ENCODE data around the gene TECPR2. TPM values are rescaled to one million over a fixed set of nuclear protein-coding genes. Genes with fewer than 3 reads are reported as not detected.

TECPR2 gene
- total RNA-seq, 1 experiment from 2014 or later: 21.3 TPM

GRCh38 chr14:102315121-102315520, 47.6 kb upstream of the TECPR2 start:
- DNase-seq (ENCODE audit: low spot score) (no peak), ATAC-seq (no peak)
- Mint-ChIP-seq H3K27ac (peak overlapping the region; percentile 80), H3K36me3 (no peaks in the 10 kb centered on the region), H3K4me1 (peaks cover 45% of the 10 kb centered on the region), H3K4me3 (peak overlapping the region; percentile 86), H3K9me3 (no peaks in the 10 kb centered on the region), H3K27me3 (ENCODE audit: low read depth) (peaks cover 25% of the 10 kb centered on the region)
- TF ChIP-seq ZNF416 (CRISPR knock-in tag; IDR thresholded peaks at IDR 0.05) (no peak), KAT7 (CRISPR knock-in tag; IDR thresholded peaks at IDR 0.05; ENCODE audit: borderline replicate concordance) (no peak), ERG (CRISPR knock-in tag; IDR thresholded peaks at IDR 0.05) (no peak), GABPB1 (CRISPR knock-in tag; IDR thresholded peaks at IDR 0.05) (no peak)
- TF ChIP-seq, protein P1, sequence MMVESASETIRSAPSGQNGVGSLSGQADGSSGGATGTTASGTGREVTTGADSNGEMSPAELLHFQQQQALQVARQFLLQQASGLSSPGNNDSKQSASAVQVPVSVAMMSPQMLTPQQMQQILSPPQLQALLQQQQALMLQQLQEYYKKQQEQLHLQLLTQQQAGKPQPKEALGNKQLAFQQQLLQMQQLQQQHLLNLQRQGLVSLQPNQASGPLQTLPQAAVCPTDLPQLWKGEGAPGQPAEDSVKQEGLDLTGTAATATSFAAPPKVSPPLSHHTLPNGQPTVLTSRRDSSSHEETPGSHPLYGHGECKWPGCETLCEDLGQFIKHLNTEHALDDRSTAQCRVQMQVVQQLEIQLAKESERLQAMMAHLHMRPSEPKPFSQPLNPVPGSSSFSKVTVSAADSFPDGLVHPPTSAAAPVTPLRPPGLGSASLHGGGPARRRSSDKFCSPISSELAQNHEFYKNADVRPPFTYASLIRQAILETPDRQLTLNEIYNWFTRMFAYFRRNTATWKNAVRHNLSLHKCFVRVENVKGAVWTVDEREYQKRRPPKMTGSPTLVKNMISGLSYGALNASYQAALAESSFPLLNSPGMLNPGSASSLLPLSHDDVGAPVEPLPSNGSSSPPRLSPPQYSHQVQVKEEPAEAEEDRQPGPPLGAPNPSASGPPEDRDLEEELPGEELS (CRISPR knock-in tag; IDR thresholded peaks at IDR 0.05): 0 out of 2 replicates have a peak, but pooled peaks have one; percentile 50
- POLR2A ChIA-PET: interaction anchor here (0.6 kb wide), 1 partner anchor 67 kb away, joined by 4 read pairs; no protein-coding TSS in a partner anchor
- CTCF ChIA-PET: interaction anchor here (0.5 to 3.6 kb wide), 19 partner anchors 10 to 382 kb away, joined by 3 to 33 read pairs (median 8); partner anchors contain the start of genes CINP, MOK and TECPR2

DNA sequence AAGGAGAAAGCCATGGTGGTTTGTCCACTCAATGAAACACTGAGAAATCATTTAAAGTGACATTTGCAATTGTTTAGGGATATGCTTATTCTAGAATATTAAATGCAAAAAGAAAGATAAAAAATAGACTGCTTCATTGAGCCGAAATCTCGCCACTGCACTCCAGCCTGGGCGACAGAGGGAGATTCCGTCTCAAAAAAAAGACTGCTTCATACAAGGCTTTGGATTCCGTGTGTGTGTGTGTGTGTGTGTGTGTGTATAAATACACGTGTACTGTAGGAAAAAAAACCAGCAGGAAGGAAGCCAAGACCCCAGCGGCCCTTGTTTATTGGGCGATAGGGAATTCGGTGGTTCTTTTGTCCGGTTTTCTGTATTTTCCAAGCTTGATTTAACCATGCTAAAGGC, 46.4 kb upstream of the TECPR2 start:
- peak overlapping the region; percentile 93 for H3K4me3 Mint-ChIP-seq
- CTCF ChIA-PET: interaction anchor here (0.7 to 3.6 kb wide), 8 partner anchors 11 to 1300 kb away, joined by 3 to 33 read pairs (median 4); partner anchors contain the start of gene MOK
- H3K36me3 Mint-ChIP-seq: no peaks in the 10 kb centered on the region
- ATAC-seq: no peak
- peaks cover 25% of the 10 kb centered on the region for H3K27me3 Mint-ChIP-seq (ENCODE audit: low read depth)
- no peaks in the 10 kb centered on the region for H3K9me3 Mint-ChIP-seq
- peaks cover 49% of the 10 kb centered on the region for H3K4me1 Mint-ChIP-seq
- DNase-seq (ENCODE audit: low spot score): no peak
- POLR2A ChIA-PET: interaction anchor here (0.6 to 0.7 kb wide), 6 partner anchors 95 to 312 kb away, joined by 3 to 13 read pairs (median 4); partner anchors contain the start of gene WDR20
- H3K27ac Mint-ChIP-seq: peak overlapping the region; percentile 98
- TF ChIP-seq USF1 (CRISPR knock-in tag; IDR thresholded peaks at IDR 0.05) (no peak), ZBTB21 (CRISPR knock-in tag; IDR thresholded peaks at IDR 0.05; ENCODE audit: borderline replicate concordance) (no peak), ESRRA (CRISPR knock-in tag; IDR thresholded peaks at IDR 0.05; ENCODE audit: borderline replicate concordance) (no peak), IRF2 (CRISPR knock-in tag; IDR thresholded peaks at IDR 0.05; ENCODE audit: borderline replicate concordance, low read depth) (no peak), ZNF423 (CRISPR knock-in tag; IDR thresholded peaks at IDR 0.05) (no peak), CBFB (CRISPR knock-in tag; IDR thresholded peaks at IDR 0.05; ENCODE audit: low read depth) (no peak), ZNF138 (CRISPR knock-in tag; conservative IDR thresholded peaks at IDR 0.05) (no peak), GTF2I (CRISPR knock-in tag; conservative IDR thresholded peaks at IDR 0.05) (no peak), KAT7 (CRISPR knock-in tag; IDR thresholded peaks at IDR 0.05; ENCODE audit: borderline replicate concordance) (no peak), ZNF232 (CRISPR knock-in tag; IDR thresholded peaks at IDR 0.05) (no peak), STAT6 (CRISPR knock-in tag; conservative IDR thresholded peaks at IDR 0.05; ENCODE audit: low read depth) (no peak), SP1 (CRISPR knock-in tag; conservative IDR thresholded peaks at IDR 0.05) (no peak), FOXP1 (CRISPR knock-in tag; IDR thresholded peaks at IDR 0.05; ENCODE audit: borderline replicate concordance) (no peak), ERG (CRISPR knock-in tag; IDR thresholded peaks at IDR 0.05) (no peak), CREB1 (CRISPR knock-in tag; IDR thresholded peaks at IDR 0.05) (no peak)
- TF ChIP-seq, protein P2, sequence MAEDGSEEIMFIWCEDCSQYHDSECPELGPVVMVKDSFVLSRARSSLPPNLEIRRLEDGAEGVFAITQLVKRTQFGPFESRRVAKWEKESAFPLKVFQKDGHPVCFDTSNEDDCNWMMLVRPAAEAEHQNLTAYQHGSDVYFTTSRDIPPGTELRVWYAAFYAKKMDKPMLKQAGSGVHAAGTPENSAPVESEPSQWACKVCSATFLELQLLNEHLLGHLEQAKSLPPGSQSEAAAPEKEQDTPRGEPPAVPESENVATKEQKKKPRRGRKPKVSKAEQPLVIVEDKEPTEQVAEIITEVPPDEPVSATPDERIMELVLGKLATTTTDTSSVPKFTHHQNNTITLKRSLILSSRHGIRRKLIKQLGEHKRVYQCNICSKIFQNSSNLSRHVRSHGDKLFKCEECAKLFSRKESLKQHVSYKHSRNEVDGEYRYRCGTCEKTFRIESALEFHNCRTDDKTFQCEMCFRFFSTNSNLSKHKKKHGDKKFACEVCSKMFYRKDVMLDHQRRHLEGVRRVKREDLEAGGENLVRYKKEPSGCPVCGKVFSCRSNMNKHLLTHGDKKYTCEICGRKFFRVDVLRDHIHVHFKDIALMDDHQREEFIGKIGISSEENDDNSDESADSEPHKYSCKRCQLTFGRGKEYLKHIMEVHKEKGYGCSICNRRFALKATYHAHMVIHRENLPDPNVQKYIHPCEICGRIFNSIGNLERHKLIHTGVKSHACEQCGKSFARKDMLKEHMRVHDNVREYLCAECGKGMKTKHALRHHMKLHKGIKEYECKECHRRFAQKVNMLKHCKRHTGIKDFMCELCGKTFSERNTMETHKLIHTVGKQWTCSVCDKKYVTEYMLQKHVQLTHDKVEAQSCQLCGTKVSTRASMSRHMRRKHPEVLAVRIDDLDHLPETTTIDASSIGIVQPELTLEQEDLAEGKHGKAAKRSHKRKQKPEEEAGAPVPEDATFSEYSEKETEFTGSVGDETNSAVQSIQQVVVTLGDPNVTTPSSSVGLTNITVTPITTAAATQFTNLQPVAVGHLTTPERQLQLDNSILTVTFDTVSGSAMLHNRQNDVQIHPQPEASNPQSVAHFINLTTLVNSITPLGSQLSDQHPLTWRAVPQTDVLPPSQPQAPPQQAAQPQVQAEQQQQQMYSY (CRISPR knock-in tag; IDR thresholded peaks at IDR 0.05): no peak
- TF ChIP-seq, protein P3, sequence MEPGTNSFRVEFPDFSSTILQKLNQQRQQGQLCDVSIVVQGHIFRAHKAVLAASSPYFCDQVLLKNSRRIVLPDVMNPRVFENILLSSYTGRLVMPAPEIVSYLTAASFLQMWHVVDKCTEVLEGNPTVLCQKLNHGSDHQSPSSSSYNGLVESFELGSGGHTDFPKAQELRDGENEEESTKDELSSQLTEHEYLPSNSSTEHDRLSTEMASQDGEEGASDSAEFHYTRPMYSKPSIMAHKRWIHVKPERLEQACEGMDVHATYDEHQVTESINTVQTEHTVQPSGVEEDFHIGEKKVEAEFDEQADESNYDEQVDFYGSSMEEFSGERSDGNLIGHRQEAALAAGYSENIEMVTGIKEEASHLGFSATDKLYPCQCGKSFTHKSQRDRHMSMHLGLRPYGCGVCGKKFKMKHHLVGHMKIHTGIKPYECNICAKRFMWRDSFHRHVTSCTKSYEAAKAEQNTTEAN (CRISPR knock-in tag; IDR thresholded peaks at IDR 0.05): no peak
- TF ChIP-seq, protein P4, sequence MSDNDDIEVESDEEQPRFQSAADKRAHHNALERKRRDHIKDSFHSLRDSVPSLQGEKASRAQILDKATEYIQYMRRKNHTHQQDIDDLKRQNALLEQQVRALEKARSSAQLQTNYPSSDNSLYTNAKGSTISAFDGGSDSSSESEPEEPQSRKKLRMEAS (CRISPR knock-in tag; IDR thresholded peaks at IDR 0.05): no peak
